ENCODE measurements around the gene RRAS2.

The RRAS2 gene

DNA sequence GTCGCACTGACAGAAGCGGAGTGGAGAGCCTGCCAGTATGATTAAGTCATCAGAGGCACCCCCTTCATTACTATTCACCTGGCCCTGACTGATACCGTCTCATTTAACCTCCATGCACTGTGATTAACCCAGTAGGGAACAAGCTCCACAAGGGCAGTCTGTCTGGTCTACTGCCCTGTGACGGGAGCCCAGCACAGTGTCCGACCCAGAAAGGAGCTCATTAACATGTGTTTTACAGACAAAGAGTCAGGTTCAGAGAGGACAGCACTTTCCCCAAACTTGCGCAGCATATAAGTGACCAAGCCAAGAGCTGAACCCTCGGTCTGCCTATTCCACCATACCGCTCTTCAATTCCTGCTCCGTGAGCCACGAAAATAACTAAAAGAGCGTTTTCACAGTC, 129.5 kb downstream of the RRAS2 start:
- Histone ChIP-seq H3K9me3 (ENCODE audit: insufficient read depth, low read length) (peaks cover 12% of the 10 kb centered on the region; the same call in 1 of the 2 replicates), H3K4me3 (ENCODE audit: insufficient read length, low read depth) (no peak overlapping the region), H3K9ac (ENCODE audit: insufficient read length, low read depth) (no peak overlapping the region), H3K27me3 (ENCODE audit: insufficient read depth, insufficient read length) (no peaks in the 10 kb centered on the region), H3K36me3 (ENCODE audit: insufficient read depth, insufficient read length, low read length) (no peaks in the 10 kb centered on the region), H3K4me1 (ENCODE audit: insufficient read depth, insufficient read length) (peaks cover 6% of the 10 kb centered on the region)
- TF ChIP-seq ZNF274 (IDR thresholded peaks at IDR 0.05; ENCODE audit: low read depth, low read length) (no peak), SUZ12 (IDR thresholded peaks at IDR 0.05; ENCODE audit: extremely low read depth, insufficient read depth, insufficient read length) (no peak), YY1 (IDR thresholded peaks at IDR 0.05; ENCODE audit: insufficient read depth, insufficient read length) (no peak)
- DNase-seq (ENCODE audit: low read depth, low spot score), result no peak

DNA sequence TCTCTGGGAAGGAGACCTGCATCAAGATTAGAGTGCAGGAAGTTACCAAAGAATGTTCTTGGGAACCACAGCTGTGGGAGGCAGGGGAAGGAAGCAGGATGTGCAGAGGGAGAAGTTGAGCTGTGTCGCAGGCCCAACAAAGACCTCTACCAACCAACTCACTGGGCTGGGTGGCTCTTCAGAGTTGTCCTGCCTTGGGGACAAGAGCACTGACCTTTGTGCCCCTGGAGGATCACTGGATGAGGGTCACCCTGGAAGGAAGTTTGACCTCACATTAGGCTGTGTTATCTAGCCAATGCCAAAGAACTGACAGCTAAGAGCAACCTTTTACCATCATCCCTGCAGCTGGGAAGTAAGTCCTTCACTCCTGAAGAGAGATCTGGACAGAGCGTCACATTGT, 130.6 kb downstream of the RRAS2 start:
- H3K4me1 ChIP-seq (ENCODE audit: insufficient read depth, insufficient read length), result peaks cover 6% of the 10 kb centered on the region
- no peaks in the 10 kb centered on the region for H3K36me3 ChIP-seq (ENCODE audit: insufficient read depth, insufficient read length, low read length)
- TF ChIP-seq YY1 (IDR thresholded peaks at IDR 0.05; ENCODE audit: insufficient read depth, insufficient read length), result no peak
- no peak for TF ChIP-seq SUZ12 (IDR thresholded peaks at IDR 0.05; ENCODE audit: extremely low read depth, insufficient read depth, insufficient read length)
- no peak for TF ChIP-seq ZNF274 (IDR thresholded peaks at IDR 0.05; ENCODE audit: low read depth, low read length)
- no peaks in the 10 kb centered on the region for H3K27me3 ChIP-seq (ENCODE audit: insufficient read depth, insufficient read length)
- peaks cover 12% of the 10 kb centered on the region; the same call in 1 of the 2 replicates for H3K9me3 ChIP-seq (ENCODE audit: insufficient read depth, low read length)
- DNase-seq (ENCODE audit: low read depth, low spot score), result no peak
- H3K9ac ChIP-seq (ENCODE audit: insufficient read length, low read depth), result no peak overlapping the region
- H3K4me3 ChIP-seq (ENCODE audit: insufficient read length, low read depth), result no peak overlapping the region

Data from NT2/D1 (cell line).